Activated CD8-positive, alpha-beta T cell treated with anti-CD3 and anti-CD28 coated beads for 36 hours (primary cell): ENCODE measurements around the gene PLCL2. TPM values are rescaled to one million over a fixed set of nuclear protein-coding genes. Genes with fewer than 3 reads are reported as not detected.

Experiments used
- ATAC-seq: fragments of 200-7000 bp; cut with Tn5 transposase; one replicate; pipeline ENCODE4 v1.10.0; 2021; ENCODE audit warnings: mild to moderate bottlenecking, moderate library complexity
- CTCF ChIA-PET: fragments of 350-600 bp; sonication (Branson Sonifier 250); formaldehyde crosslinking; loops from one replicate; lab custom pipeline; 2021; ENCODE audit warnings: antibody characterized with exemption; lab: Charles Lee
- POLR2A ChIA-PET: fragments of 350-600 bp; sonication (Branson Sonifier 250); formaldehyde crosslinking; loops from one replicate; lab custom pipeline; 2021; ENCODE audit warnings: antibody characterized with exemption; lab: Charles Lee
- DNase-seq: peaks from one replicate; pipeline ENCODE4 v3.0.0-alpha.2; 2020
- H3K27ac Mint-ChIP-seq: one replicate; pipeline ENCODE4 v1.8.0; 2021; ENCODE audit warnings: mild to moderate bottlenecking, mixed read lengths
- H3K27me3 Mint-ChIP-seq: one replicate; pipeline ENCODE4 v1.8.0; 2021; ENCODE audit warnings: mixed read lengths
- H3K36me3 Mint-ChIP-seq: one replicate; pipeline ENCODE4 v1.8.0; 2021; ENCODE audit warnings: low read depth, mixed read lengths
- H3K4me1 Mint-ChIP-seq: one replicate; pipeline ENCODE4 v1.8.0; 2021; ENCODE audit warnings: low read depth, mixed read lengths
- H3K4me3 Mint-ChIP-seq: one replicate; pipeline ENCODE4 v1.8.0; 2021; ENCODE audit warnings: mild to moderate bottlenecking, moderate library complexity, mixed read lengths
- H3K9me3 Mint-ChIP-seq: one replicate; pipeline ENCODE4 v1.8.0; 2021; ENCODE audit warnings: mixed read lengths
- intact Hi-C: fragments of 100-400 bp; cut with micrococcal nuclease; formaldehyde crosslinking; loops from one replicate; pipeline ENCODE4 v1.10.0; 2022
- total RNA-seq, 2 experiments: library from RNA; stranded (reverse); gene quantifications; one replicate each; pipeline ENCODE4 v1.2.3, GENCODE V29; 2021
- TF ChIP-seq, protein P1 (sequence below): fragments of 200-600 bp; IDR thresholded peaks from one replicate; pipeline ENCODE4 v1.8.0; 2022; ENCODE audit warnings: antibody characterized with exemption, mild to moderate bottlenecking

The PLCL2 gene
- total RNA-seq, 2 experiments from 2014 or later = 19.4 to 19.7 TPM

DNA sequence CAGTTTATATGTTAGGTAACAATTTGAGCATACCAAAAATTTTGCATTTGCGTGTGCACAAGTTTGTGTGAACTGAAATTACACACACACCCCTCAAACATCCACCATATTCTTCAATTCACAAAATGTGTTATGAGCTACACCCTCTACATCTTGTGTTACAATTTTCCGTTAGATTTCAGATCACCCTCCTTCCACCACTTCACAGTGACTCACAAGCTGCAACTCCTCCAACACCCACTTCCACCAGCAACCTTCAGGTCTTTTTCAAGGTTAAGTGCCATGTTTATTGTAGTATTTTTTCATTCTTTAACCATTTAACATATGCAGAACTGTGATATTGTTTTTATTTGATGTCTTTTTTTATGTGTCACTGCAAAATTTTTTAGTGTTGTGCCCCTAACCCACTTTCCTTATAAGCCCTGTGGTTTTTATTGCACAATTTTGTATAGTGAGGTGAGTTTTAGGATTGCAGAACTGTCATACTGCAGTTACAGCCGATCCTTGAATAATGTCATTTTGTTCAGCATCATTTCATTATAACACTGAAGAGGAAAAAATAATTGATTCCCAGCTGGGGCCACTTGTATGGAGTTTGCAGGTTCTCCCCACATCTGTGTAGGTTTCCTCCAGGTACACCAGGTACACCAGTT is 148.9 kb downstream of the PLCL2 start:
- peak overlapping the region; percentile 72 for H3K27ac Mint-ChIP-seq
- H3K4me3 Mint-ChIP-seq = no peak overlapping the region
- DNase-seq (peak; percentile 29), ATAC-seq (peak; percentile 84)
- H3K36me3 Mint-ChIP-seq = peaks cover 6% of the 10 kb centered on the region
- H3K27me3 Mint-ChIP-seq = no peaks in the 10 kb centered on the region
- intact Hi-C loops = loop anchor here (10.0 kb wide), 1 partner anchor 201 kb away; no protein-coding TSS in a partner anchor
- H3K4me1 Mint-ChIP-seq = peaks cover 70% of the 10 kb centered on the region
- CTCF ChIA-PET = interaction anchor here (1.1 to 1.8 kb wide), 5 partner anchors 8 to 200 kb away, joined by 3 to 8 read pairs (median 4); no protein-coding TSS in a partner anchor
- POLR2A ChIA-PET = interaction anchor here (0.6 to 1.2 kb wide), 3 partner anchors 8 to 799 kb away, joined by 3 to 4 read pairs (median 3); no protein-coding TSS in a partner anchor
- no peaks in the 10 kb centered on the region for H3K9me3 Mint-ChIP-seq
- TF ChIP-seq, protein P1, sequence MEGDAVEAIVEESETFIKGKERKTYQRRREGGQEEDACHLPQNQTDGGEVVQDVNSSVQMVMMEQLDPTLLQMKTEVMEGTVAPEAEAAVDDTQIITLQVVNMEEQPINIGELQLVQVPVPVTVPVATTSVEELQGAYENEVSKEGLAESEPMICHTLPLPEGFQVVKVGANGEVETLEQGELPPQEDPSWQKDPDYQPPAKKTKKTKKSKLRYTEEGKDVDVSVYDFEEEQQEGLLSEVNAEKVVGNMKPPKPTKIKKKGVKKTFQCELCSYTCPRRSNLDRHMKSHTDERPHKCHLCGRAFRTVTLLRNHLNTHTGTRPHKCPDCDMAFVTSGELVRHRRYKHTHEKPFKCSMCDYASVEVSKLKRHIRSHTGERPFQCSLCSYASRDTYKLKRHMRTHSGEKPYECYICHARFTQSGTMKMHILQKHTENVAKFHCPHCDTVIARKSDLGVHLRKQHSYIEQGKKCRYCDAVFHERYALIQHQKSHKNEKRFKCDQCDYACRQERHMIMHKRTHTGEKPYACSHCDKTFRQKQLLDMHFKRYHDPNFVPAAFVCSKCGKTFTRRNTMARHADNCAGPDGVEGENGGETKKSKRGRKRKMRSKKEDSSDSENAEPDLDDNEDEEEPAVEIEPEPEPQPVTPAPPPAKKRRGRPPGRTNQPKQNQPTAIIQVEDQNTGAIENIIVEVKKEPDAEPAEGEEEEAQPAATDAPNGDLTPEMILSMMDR = no peak

DNA sequence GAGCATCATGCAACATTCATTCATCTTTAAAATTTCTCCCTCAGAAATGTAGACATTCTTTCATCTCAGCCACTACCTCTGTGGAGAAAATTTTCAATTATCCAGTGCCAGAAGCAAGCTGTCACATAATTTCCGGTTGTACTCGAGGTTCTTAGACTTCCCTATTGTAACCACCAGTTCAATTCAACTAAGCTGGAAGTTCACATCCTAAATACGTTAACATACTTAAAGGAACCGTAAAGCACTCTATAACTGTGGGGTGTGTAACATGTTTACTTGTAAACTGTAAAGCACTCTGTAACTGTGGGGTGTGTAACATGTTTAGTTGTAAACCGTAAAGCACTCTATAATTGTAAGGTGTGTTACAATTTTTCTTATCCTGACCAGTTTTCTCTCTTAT is 150.3 kb downstream of the PLCL2 start:
- H3K27ac Mint-ChIP-seq = no peak overlapping the region
- TF ChIP-seq, protein P1 = no peak
- intact Hi-C loops = loop anchor here (10.0 kb wide), 1 partner anchor 200 kb away; no protein-coding TSS in a partner anchor
- H3K36me3 Mint-ChIP-seq = peaks cover 6% of the 10 kb centered on the region
- ChIA-PET POLR2A (no interaction called here), CTCF (interaction anchor here (1.4 to 1.8 kb wide), 2 partner anchors 9 to 107 kb away, joined by 4 to 8 read pairs; no protein-coding TSS in a partner anchor)
- H3K4me1 Mint-ChIP-seq = peaks cover 72% of the 10 kb centered on the region
- ATAC-seq (no peak), DNase-seq (no peak)
- no peaks in the 10 kb centered on the region for H3K27me3 Mint-ChIP-seq
- H3K4me3 Mint-ChIP-seq = no peak overlapping the region
- no peaks in the 10 kb centered on the region for H3K9me3 Mint-ChIP-seq

- POLR2A ChIA-PET = interaction anchor here (0.6 kb wide), 1 partner anchor 10 kb away, joined by 4 read pairs; no protein-coding TSS in a partner anchor
- no peak overlapping the region for H3K4me3 Mint-ChIP-seq
- H3K4me1 Mint-ChIP-seq = peaks cover 72% of the 10 kb centered on the region
- ATAC-seq (no peak), DNase-seq (no peak)
- H3K27me3 Mint-ChIP-seq = no peaks in the 10 kb centered on the region
- intact Hi-C loops = loop anchor here (10.0 kb wide), 1 partner anchor 199 kb away; no protein-coding TSS in a partner anchor
- H3K27ac Mint-ChIP-seq = no peak overlapping the region
- H3K9me3 Mint-ChIP-seq = no peaks in the 10 kb centered on the region
- TF ChIP-seq, protein P1 = no peak
- CTCF ChIA-PET = no interaction called here
- H3K36me3 Mint-ChIP-seq = peaks cover 9% of the 10 kb centered on the region
Observed at GRCh38 chr3:17035966-17036365, 151.2 kb downstream of the PLCL2 start.

- H3K27ac Mint-ChIP-seq = no peak overlapping the region
- ChIA-PET CTCF (no interaction called here), POLR2A (no interaction called here)
- H3K4me1 Mint-ChIP-seq = peaks cover 54% of the 10 kb centered on the region
- H3K36me3 Mint-ChIP-seq = peaks cover 15% of the 10 kb centered on the region
- no peak for ATAC-seq
- TF ChIP-seq, protein P1 = no peak
- H3K27me3 Mint-ChIP-seq = no peaks in the 10 kb centered on the region
- DNase-seq = no peak
- no peaks in the 10 kb centered on the region for H3K9me3 Mint-ChIP-seq
- intact Hi-C loops = loop anchor here (10.0 kb wide), 1 partner anchor 197 kb away; no protein-coding TSS in a partner anchor
- H3K4me3 Mint-ChIP-seq = no peak overlapping the region
Observed at GRCh38 chr3:17038141-17038540, 153.4 kb downstream of the PLCL2 start.
